WI38 (cell line): ENCODE data around the gene GALNT18.

Experiments
- H3K4me3 ChIP-seq: 2 replicates; pipeline ENCODE4 v1.5.1; 2011; ENCODE audit warnings: low read depth, mild to moderate bottlenecking, control low read depth, low read length
- TF ChIP-seq, protein P1 (sequence below): IDR thresholded peaks from 2 replicates; pipeline ENCODE4 v1.5.1; 2012; ENCODE audit warnings: low read depth, mild to moderate bottlenecking, control low read depth, low read length

The GALNT18 gene

DNA sequence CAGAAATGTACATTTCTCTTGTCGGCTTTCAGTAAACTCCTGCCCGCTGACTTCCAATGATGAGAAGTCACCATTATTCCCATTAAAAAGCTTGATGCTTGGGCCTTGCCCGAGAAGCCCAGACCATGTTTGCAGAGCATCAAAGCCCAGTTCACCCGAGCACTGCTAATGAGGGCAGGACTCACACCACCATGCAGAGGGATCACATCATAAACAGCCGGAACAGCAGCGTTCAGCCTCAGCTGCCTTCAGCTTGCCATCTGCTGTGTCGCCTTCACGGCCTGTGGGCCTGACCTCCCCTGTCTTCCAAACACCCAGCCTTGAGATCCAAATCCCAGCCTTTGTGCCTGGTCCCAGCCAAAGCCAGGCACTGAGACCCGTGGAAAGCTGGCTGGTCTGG lies 163.3 kb downstream of the GALNT18 start:
- TF ChIP-seq, protein P1, sequence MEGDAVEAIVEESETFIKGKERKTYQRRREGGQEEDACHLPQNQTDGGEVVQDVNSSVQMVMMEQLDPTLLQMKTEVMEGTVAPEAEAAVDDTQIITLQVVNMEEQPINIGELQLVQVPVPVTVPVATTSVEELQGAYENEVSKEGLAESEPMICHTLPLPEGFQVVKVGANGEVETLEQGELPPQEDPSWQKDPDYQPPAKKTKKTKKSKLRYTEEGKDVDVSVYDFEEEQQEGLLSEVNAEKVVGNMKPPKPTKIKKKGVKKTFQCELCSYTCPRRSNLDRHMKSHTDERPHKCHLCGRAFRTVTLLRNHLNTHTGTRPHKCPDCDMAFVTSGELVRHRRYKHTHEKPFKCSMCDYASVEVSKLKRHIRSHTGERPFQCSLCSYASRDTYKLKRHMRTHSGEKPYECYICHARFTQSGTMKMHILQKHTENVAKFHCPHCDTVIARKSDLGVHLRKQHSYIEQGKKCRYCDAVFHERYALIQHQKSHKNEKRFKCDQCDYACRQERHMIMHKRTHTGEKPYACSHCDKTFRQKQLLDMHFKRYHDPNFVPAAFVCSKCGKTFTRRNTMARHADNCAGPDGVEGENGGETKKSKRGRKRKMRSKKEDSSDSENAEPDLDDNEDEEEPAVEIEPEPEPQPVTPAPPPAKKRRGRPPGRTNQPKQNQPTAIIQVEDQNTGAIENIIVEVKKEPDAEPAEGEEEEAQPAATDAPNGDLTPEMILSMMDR, result no peak
- H3K4me3 ChIP-seq, result no peak overlapping the region

DNA sequence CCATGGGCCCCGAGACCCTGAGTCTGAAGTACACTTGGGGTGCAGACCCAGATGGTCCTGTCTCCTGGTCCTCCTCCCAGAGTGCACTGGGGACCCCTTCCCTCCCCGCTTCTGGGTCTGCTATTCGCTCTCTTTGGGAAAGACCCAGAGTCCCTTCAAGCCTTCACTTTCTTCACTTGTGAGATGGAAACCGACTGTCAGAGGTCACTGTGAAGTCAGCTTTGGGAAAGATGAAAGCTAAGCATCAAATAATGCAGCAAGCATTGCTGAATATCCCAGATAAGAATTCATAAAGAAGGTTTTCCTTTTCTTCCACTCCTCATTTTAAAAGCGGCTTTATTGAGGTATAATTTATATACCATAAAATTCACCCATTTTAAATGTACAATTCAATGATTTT lies 163.8 kb downstream of the GALNT18 start:
- no peak overlapping the region for H3K4me3 ChIP-seq
- TF ChIP-seq, protein P1, result no peak

DNA sequence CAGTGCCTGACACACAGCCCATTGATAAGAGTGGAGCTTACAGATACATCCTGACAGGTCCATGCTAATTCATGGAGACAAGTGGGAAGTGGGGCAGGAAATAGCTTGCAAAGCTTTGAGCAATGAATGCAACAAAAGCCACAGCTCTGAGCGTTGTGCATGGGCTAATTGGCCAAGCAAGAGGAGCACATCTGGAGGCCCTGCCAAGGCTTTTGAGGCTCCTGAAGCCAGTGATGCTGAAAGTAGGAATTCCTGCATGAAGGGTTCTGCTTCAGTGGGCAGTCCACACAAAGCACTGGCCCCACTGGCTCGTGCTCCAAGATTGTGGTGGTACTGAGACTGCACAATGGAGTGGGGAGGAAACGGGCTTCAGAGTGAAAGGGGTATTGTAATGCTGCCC lies 164.9 kb downstream of the GALNT18 start:
- TF ChIP-seq, protein P1, result no peak
- H3K4me3 ChIP-seq, result no peak overlapping the region

DNA sequence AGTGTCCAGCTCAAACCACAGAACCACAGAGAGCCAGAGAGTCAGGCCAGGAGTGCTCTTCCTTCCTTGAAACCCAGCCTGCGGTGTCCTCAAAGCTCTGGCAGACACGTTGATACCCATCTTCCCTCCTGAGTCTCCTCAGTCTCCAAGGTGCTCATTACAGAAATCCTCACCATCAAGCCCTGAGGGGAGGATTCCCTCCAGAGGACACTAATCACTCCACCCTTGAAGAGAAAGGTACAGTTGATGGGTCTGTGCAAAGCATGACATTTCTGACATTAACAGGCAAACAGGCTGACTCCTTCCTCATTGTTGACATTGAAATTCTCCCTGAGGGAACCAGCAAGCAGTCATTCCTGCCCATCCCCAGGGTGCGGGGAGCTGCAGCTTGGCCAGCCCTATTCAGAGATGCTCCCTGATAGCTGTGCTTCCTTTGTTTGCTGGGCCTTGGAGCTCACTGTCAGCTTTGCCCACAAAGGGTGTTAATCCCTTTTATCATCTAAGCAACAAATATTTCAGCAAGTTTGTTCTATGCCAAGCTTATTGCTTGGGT lies 167.1 kb downstream of the GALNT18 start:
- TF ChIP-seq, protein P1, result no peak
- H3K4me3 ChIP-seq, result no peak overlapping the region

DNA sequence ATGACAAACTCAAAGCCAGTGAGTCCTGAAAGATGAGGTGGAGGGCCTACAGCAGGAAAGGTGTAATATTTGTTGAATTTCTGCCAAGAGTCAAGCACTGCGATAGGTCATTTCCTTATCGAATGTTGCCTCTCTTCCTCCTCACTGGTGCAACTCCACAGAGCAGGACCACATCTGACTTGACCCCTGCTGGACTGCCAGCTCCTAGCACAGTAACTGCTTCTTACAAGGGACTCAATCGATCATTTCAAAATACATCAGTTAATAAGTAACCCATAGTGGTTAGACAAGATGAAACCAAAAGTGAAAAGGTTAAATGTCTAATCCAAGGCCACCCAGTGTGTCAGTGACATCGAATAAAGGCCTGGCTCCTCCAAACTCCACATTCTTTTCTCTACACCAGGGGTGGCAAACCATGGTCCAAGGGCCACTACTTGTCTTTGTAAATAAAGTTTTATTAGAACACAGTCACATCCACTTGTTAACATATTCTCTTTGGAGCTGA lies 170.3 kb downstream of the GALNT18 start:
- H3K4me3 ChIP-seq, result no peak overlapping the region
- TF ChIP-seq, protein P1, result no peak

DNA sequence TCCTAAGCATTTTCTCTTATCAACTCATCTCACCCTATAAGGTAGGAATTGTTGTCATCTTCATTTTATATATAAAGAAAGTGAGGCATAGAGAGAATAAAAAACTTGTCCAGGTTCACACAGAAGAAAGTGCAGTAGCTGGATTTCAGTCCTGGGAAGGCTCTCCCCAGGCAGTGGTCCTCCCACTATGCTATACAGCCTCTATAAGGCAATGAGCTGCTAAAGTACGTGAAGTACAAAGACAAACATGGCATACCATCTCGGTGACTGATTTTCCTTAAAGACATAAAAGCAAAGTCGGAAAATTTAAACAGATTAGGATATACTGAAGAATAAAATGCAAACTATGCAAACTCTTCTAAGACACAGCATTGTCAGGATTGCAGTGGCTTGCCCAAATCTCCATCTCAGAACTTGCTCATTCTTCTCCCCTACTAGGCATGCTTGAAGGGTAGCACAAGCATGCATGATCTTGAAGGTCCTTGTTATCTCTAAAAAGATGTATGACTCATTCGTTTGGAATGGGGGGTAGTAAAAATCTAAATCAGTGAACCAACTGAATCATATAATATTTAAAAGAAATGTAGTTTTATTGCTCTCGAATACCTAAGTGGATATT lies 171.0 kb downstream of the GALNT18 start:
- H3K4me3 ChIP-seq, result no peak overlapping the region
- TF ChIP-seq, protein P1, result no peak

DNA sequence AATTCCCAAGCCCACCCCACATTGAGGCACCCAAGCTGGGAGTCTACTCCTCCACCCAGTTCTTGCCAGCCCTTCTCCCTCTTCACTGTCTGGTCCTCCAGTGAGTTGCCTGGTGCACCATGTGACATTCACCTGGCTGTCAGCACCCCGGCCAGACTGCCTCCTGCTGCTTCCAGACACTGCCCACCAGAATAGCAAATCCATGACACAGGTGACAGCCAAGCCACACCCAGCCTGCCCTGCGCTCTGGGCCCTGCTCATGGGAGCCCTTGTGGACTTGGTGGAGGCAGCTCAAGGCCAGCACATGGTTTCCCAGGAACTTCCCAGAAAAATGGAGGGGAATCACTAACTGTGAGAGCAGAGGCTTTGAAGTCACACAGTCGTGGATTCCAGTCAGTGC lies 172.5 kb downstream of the GALNT18 start:
- H3K4me3 ChIP-seq, result no peak overlapping the region
- TF ChIP-seq, protein P1, result no peak
